NCI-H2196 (cell line): ENCODE measurements around the gene RNF220.

Experiments
- DNase-seq: peaks from one replicate; lab custom pipeline; 2025; ENCODE audit not compliant: unreplicated experiment; lab: John Stamatoyannopoulos, UW

The RNF220 gene

GRCh38 chr1:44672961-44673674, 268.1 kb downstream of the RNF220 start:
- no peak for DNase-seq

GRCh38 chr1:44673675-44674112, 268.6 kb downstream of the RNF220 start:
- DNase-seq, result no peak

GRCh38 chr1:44674113-44675000, 269.3 kb downstream of the RNF220 start, which contains the start of the genes ARMH1 and TMEM53:
Gene ARMH1 (plus strand): TSS chr1:44674714. CDS start chr1:44689698, 14,984 bp downstream.
Gene TMEM53 (minus strand): TSS chr1:44674481. CDS start chr1:44674391, 90 bp downstream.
- DNase-seq, result peak; percentile 99

- no peak for DNase-seq
Observed at GRCh38 chr1:44675186-44675585, 270.1 kb downstream of the RNF220 start.

GRCh38 chr1:44676484-44677200, 271.6 kb downstream of the RNF220 start:
- DNase-seq, result peak; percentile 17

- DNase-seq, result peak; percentile 15
Observed at GRCh38 chr1:44677201-44677766, 272.2 kb downstream of the RNF220 start.

- no peak for DNase-seq
Observed at GRCh38 chr1:44678120-44678519, 273.1 kb downstream of the RNF220 start.

- no peak for DNase-seq
Observed at GRCh38 chr1:44678626-44679025, 273.6 kb downstream of the RNF220 start.

- no peak for DNase-seq
Observed at GRCh38 chr1:44679468-44679867, 274.4 kb downstream of the RNF220 start.

- DNase-seq, result no peak
Observed at GRCh38 chr1:44681905-44682882, 277.1 kb downstream of the RNF220 start.

GRCh38 chr1:44682883-44683265, 277.8 kb downstream of the RNF220 start:
- DNase-seq, result no peak

- no peak for DNase-seq
Observed at GRCh38 chr1:44684525-44684924, 279.5 kb downstream of the RNF220 start.

GRCh38 chr1:44685218-44685617, 280.2 kb downstream of the RNF220 start:
- DNase-seq, result no peak

GRCh38 chr1:44685881-44686280, 280.8 kb downstream of the RNF220 start:
- DNase-seq, result no peak

GRCh38 chr1:44688760-44689446, 283.8 kb downstream of the RNF220 start:
- DNase-seq, result no peak

- DNase-seq, result no peak
Observed at GRCh38 chr1:44689447-44689765, 284.4 kb downstream of the RNF220 start.

- no peak for DNase-seq
Observed at GRCh38 chr1:44693159-44693558, 288.1 kb downstream of the RNF220 start.

- DNase-seq, result no peak
Observed at GRCh38 chr1:44693900-44694299, 288.8 kb downstream of the RNF220 start.

- no peak for DNase-seq
Observed at GRCh38 chr1:44694863-44695478, 289.9 kb downstream of the RNF220 start.
